Nephron progenitor cell (in vitro differentiated cells): Measurements from ENCODE around the gene GRWD1.
A peak's percentile ranks its signal among the peaks of the same experiment; 100 is the strongest.

ENCODE experiments used
- DNase-seq: peaks from one replicate; pipeline ENCODE4 v3.0.0; 2021
- H3K27ac Mint-ChIP-seq: 2 replicates; pipeline ENCODE4 v1.8.0; 2021; ENCODE audit warnings: mild to moderate bottlenecking, moderate library complexity, mixed read lengths
- H3K27me3 Mint-ChIP-seq: 2 replicates; pipeline ENCODE4 v1.8.0; 2021; ENCODE audit warnings: mild to moderate bottlenecking, low read depth, mixed read lengths; ENCODE audit not compliant: poor library complexity
- H3K36me3 Mint-ChIP-seq: 2 replicates; pipeline ENCODE4 v1.8.0; 2021; ENCODE audit warnings: low read depth, mixed read lengths
- H3K4me1 Mint-ChIP-seq: 2 replicates; pipeline ENCODE4 v1.8.0; 2021; ENCODE audit warnings: mixed read lengths
- H3K4me3 Mint-ChIP-seq: 2 replicates; pipeline ENCODE4 v1.8.0; 2021; ENCODE audit warnings: mild to moderate bottlenecking, moderate library complexity, mixed read lengths
- H3K9me3 Mint-ChIP-seq: 2 replicates; pipeline ENCODE4 v1.8.0; 2021; ENCODE audit warnings: mild to moderate bottlenecking, moderate library complexity, mixed read lengths
- CTCF ChIP-seq: fragments of 200-600 bp; sonication (generic); IDR thresholded peaks from 2 replicates; pipeline ENCODE4 v1.5.0; 2021; ENCODE audit warnings: antibody characterized with exemption

Gene GRWD1

GRCh38 chr19:48455171-48455907 lies 9.6 kb downstream of the GRWD1 start, which contains the start of gene KCNJ14:
TSS of gene KCNJ14 (plus strand) at chr19:48455574. CDS start at chr19:48461725, 6,151 bp downstream.
- no peak for TF ChIP-seq CTCF
- H3K4me1 Mint-ChIP-seq: peaks cover 15% of the 10 kb centered on the region
- H3K36me3 Mint-ChIP-seq: peaks cover 44% of the 10 kb centered on the region
- peak within 1 kb of the TSS; percentile 95 for H3K27ac Mint-ChIP-seq
- H3K27me3 Mint-ChIP-seq: no peaks in the 10 kb centered on the region
- DNase-seq: no peak
- no peak within 1 kb of the TSS for H3K4me3 Mint-ChIP-seq
- H3K9me3 Mint-ChIP-seq: no peaks in the 10 kb centered on the region

GRCh38 chr19:48455908-48456562 lies 10.3 kb downstream of the GRWD1 start:
- Mint-ChIP-seq H3K27ac (no peak overlapping the region), H3K4me1 (peaks cover 15% of the 10 kb centered on the region), H3K4me3 (no peak overlapping the region), H3K9me3 (no peaks in the 10 kb centered on the region), H3K36me3 (peaks cover 44% of the 10 kb centered on the region), H3K27me3 (no peaks in the 10 kb centered on the region)
- DNase-seq: no peak
- no peak for TF ChIP-seq CTCF

- TF ChIP-seq CTCF: no peak
- no peak for DNase-seq
- no peak overlapping the region for H3K4me3 Mint-ChIP-seq
- peaks cover 15% of the 10 kb centered on the region for H3K4me1 Mint-ChIP-seq
- peaks cover 36% of the 10 kb centered on the region for H3K36me3 Mint-ChIP-seq
- no peaks in the 10 kb centered on the region for H3K9me3 Mint-ChIP-seq
- H3K27ac Mint-ChIP-seq: no peak overlapping the region
- H3K27me3 Mint-ChIP-seq: no peaks in the 10 kb centered on the region
Measured at GRCh38 chr19:48456864-48457263, 11.1 kb downstream of the GRWD1 start.

- no peak for TF ChIP-seq CTCF
- no peak overlapping the region for H3K4me3 Mint-ChIP-seq
- DNase-seq: no peak
- H3K27me3 Mint-ChIP-seq: no peaks in the 10 kb centered on the region
- peaks cover 28% of the 10 kb centered on the region for H3K36me3 Mint-ChIP-seq
- H3K9me3 Mint-ChIP-seq: no peaks in the 10 kb centered on the region
- H3K4me1 Mint-ChIP-seq: peaks cover 12% of the 10 kb centered on the region
- H3K27ac Mint-ChIP-seq: no peak overlapping the region
Measured at GRCh38 chr19:48458016-48458415, 12.2 kb downstream of the GRWD1 start.

- Mint-ChIP-seq H3K4me1 (peaks cover 6% of the 10 kb centered on the region), H3K4me3 (no peak overlapping the region), H3K27ac (no peak overlapping the region), H3K9me3 (no peaks in the 10 kb centered on the region), H3K27me3 (no peaks in the 10 kb centered on the region), H3K36me3 (peaks cover 35% of the 10 kb centered on the region)
- no peak for TF ChIP-seq CTCF
- DNase-seq: no peak
Measured at GRCh38 chr19:48461651-48461981, 15.8 kb downstream of the GRWD1 start.
